SKM-1 (cell line): Measurements from ENCODE around the gene MARCKSL1.
"Not testable (repeated sequence)": the region's sequence is repeated elsewhere in the genome, so short reads cannot be mapped to it uniquely, and the experiment has no call there.

ENCODE experiments used
- DNase-seq: peaks from one replicate; lab custom pipeline; 2025; ENCODE audit not compliant: unreplicated experiment; lab: John Stamatoyannopoulos, UW

Gene MARCKSL1

GRCh38 chr1:32335790-32336590 is at the start of gene MARCKSL1:
TSS of gene MARCKSL1 (minus strand) at chr1:32336233. CDS start at chr1:32336033, 200 bp downstream.
- DNase-seq = no peak

GRCh38 chr1:32380057-32380456 is 44.0 kb upstream of the MARCKSL1 start:
- no peak for DNase-seq

- no peak for DNase-seq
Observed at GRCh38 chr1:32377541-32378220, 41.6 kb upstream of the MARCKSL1 start.

GRCh38 chr1:32376199-32376598 is 40.2 kb upstream of the MARCKSL1 start:
- DNase-seq = no peak

GRCh38 chr1:32373996-32374592 is 38.1 kb upstream of the MARCKSL1 start:
- no peak for DNase-seq

- DNase-seq = peak; percentile 80
Observed at GRCh38 chr1:32372149-32372756, 36.2 kb upstream of the MARCKSL1 start.

GRCh38 chr1:32367912-32368635 is 32.0 kb upstream of the MARCKSL1 start:
- no peak for DNase-seq

GRCh38 chr1:32365445-32365844 is 29.4 kb upstream of the MARCKSL1 start:
- DNase-seq = no peak

GRCh38 chr1:32364836-32365235 is 28.8 kb upstream of the MARCKSL1 start:
- DNase-seq = no peak

- DNase-seq = no peak
Observed at GRCh38 chr1:32363713-32364112, 27.7 kb upstream of the MARCKSL1 start.

- DNase-seq = no peak
Observed at GRCh38 chr1:32362474-32363313, 26.7 kb upstream of the MARCKSL1 start, which contains the start of the genes FAM229A and TSSK3. TSS of gene FAM229A (minus strand) at chr1:32362485. CDS start at chr1:32362091, 394 bp downstream. TSS of gene TSSK3 (plus strand) at chr1:32362539. CDS start at chr1:32362702, 163 bp downstream.

GRCh38 chr1:32361674-32362473 is 25.8 kb upstream of the MARCKSL1 start:
- no peak for DNase-seq

GRCh38 chr1:32361308-32361673 is 25.3 kb upstream of the MARCKSL1 start:
- no peak for DNase-seq

GRCh38 chr1:32358435-32358834 is 22.4 kb upstream of the MARCKSL1 start:
- no peak for DNase-seq

GRCh38 chr1:32357614-32358013 is 21.6 kb upstream of the MARCKSL1 start:
- no peak for DNase-seq

- DNase-seq = no peak
Observed at GRCh38 chr1:32356478-32356877, 20.4 kb upstream of the MARCKSL1 start.

- not testable (repeated sequence) for DNase-seq
Observed at GRCh38 chr1:32355778-32356177, 19.7 kb upstream of the MARCKSL1 start.

GRCh38 chr1:32353886-32354570 is 18.0 kb upstream of the MARCKSL1 start:
- no peak for DNase-seq
